GM12878 (cell line): Measurements from ENCODE around the gene RRAGB.

ENCODE experiments used
- CHD1 ChIP-seq: IDR thresholded peaks from 2 replicates; pipeline ENCODE4 v1.6.1; 2012; ENCODE audit warnings: low read depth, low read length, improper control_type of control experiment
- EGR1 ChIP-seq, 2 experiments: IDR thresholded peaks; 1 replicate in 1 of 2; 2 replicates in 1 of 2; pipeline ENCODE4 v1.6.1; 2011 to 2012; ENCODE audit warnings: low read depth in 2 of 2, low read length in 2 of 2, borderline replicate concordance in 1 of 2, mild to moderate bottlenecking in 1 of 2, moderate library complexity in 1 of 2
- FOS ChIP-seq: IDR thresholded peaks from 3 replicates; pipeline ENCODE4 v1.6.1; 2011; ENCODE audit warnings: borderline replicate concordance; ENCODE audit not compliant: insufficient read length; ENCODE audit errors: extremely low read depth
- GABPA ChIP-seq: IDR thresholded peaks from 2 replicates; pipeline ENCODE4 v1.6.1; 2014; ENCODE audit warnings: antibody characterized with exemption, low read depth, mild to moderate bottlenecking, inconsistent platforms
- HDAC2 ChIP-seq: fragments of 200-600 bp; sonication (generic); IDR thresholded peaks from 2 replicates; pipeline ENCODE4 v1.6.1; 2017
- JUNB ChIP-seq: IDR thresholded peaks from 2 replicates; pipeline ENCODE4 v1.6.1; 2016; ENCODE audit warnings: antibody characterized with exemption, mild to moderate bottlenecking
- MXI1 ChIP-seq: fragments of 150-350 bp; IDR thresholded peaks from 2 replicates; pipeline ENCODE4 v1.6.1; 2011; ENCODE audit warnings: low read depth, mild to moderate bottlenecking, inconsistent platforms, low read length, improper control_type of control experiment
- POLR2A ChIP-seq: IDR thresholded peaks from 2 replicates; pipeline ENCODE4 v1.6.1; 2011; ENCODE audit warnings: low read depth, mild to moderate bottlenecking, low read length
- RCOR1 ChIP-seq: conservative IDR thresholded peaks from 2 replicates; pipeline ENCODE4 v1.6.1; 2012; ENCODE audit warnings: low read depth, low read length, improper control_type of control experiment
- SIN3A ChIP-seq: IDR thresholded peaks from 2 replicates; pipeline ENCODE4 v1.6.1; 2012; ENCODE audit warnings: low read depth, low read length, improper control_type of control experiment
- YY1 ChIP-seq: IDR thresholded peaks from 2 replicates; pipeline ENCODE4 v1.6.1; 2011; ENCODE audit warnings: low read depth, mild to moderate bottlenecking, low read length
- ZNF274 ChIP-seq: IDR thresholded peaks from one replicate; pipeline ENCODE4 v1.8.0; 2011; ENCODE audit not compliant: insufficient read length, insufficient read depth
- TF ChIP-seq, protein P1 (sequence below), 3 experiments: IDR thresholded peaks in 2 of 3; conservative IDR thresholded peaks in 1 of 3; 2 replicates each; pipeline ENCODE4 v1.5.1; 2011; ENCODE audit warnings: low read depth in 3 of 3, low read length in 3 of 3, mild to moderate bottlenecking in 3 of 3, control low read depth in 2 of 3, moderate library complexity in 2 of 3, inconsistent platforms in 1 of 3, mixed read lengths in 1 of 3; ENCODE audit not compliant: control insufficient read depth in 2 of 3, insufficient read depth in 1 of 3; ENCODE audit errors: extremely low read depth in 1 of 3

GRCh38 chrX:55714161-55714560 is 3.4 kb upstream of the RRAGB start:
- TF ChIP-seq FOS (no peak), SIN3A (no peak), GABPA (no peak), RCOR1 (no peak), JUNB (no peak), MXI1 (no peak), ZNF274 (no peak), EGR1 (IDR thresholded peaks at IDR 0.05; ENCODE audit: borderline replicate concordance in 1 of 2, low read depth in 2 of 2, low read length in 2 of 2) (no peak), HDAC2 (no peak), CHD1 (no peak), YY1 (no peak), POLR2A (no peak)
- TF ChIP-seq, protein P1, sequence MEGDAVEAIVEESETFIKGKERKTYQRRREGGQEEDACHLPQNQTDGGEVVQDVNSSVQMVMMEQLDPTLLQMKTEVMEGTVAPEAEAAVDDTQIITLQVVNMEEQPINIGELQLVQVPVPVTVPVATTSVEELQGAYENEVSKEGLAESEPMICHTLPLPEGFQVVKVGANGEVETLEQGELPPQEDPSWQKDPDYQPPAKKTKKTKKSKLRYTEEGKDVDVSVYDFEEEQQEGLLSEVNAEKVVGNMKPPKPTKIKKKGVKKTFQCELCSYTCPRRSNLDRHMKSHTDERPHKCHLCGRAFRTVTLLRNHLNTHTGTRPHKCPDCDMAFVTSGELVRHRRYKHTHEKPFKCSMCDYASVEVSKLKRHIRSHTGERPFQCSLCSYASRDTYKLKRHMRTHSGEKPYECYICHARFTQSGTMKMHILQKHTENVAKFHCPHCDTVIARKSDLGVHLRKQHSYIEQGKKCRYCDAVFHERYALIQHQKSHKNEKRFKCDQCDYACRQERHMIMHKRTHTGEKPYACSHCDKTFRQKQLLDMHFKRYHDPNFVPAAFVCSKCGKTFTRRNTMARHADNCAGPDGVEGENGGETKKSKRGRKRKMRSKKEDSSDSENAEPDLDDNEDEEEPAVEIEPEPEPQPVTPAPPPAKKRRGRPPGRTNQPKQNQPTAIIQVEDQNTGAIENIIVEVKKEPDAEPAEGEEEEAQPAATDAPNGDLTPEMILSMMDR (IDR thresholded peaks at IDR 0.05 in 2 of 3, conservative IDR thresholded peaks at IDR 0.05 in 1 of 3; ENCODE audit: control insufficient read depth in 2 of 3, extremely low read depth in 1 of 3, insufficient read depth in 1 of 3, low read depth in 3 of 3, low read length in 3 of 3) = no peak
